ENCODE results near the gene PRDM15.

PRDM15 gene

GRCh38 chr21:41852151-41852928 lies 26.8 kb downstream of the PRDM15 start:
- in situ Hi-C loops (cut with HindIII; ENCODE audit: low pct_ligation_motif_present, low pct_unique_long_range_greater_than_20kb, low sequenced_read_pairs), result no loop called here
- no peak for DNase-seq

GRCh38 chr21:41851090-41851790 lies 27.9 kb downstream of the PRDM15 start:
- no peak for DNase-seq
- in situ Hi-C loops (cut with HindIII; ENCODE audit: low pct_ligation_motif_present, low pct_unique_long_range_greater_than_20kb, low sequenced_read_pairs), result no loop called here

- in situ Hi-C loops (cut with HindIII; ENCODE audit: low pct_ligation_motif_present, low pct_unique_long_range_greater_than_20kb, low sequenced_read_pairs), result no loop called here
- DNase-seq, result no peak
Observed at GRCh38 chr21:41850085-41850484, 29.1 kb downstream of the PRDM15 start.

GRCh38 chr21:41848958-41849580 lies 30.1 kb downstream of the PRDM15 start:
- in situ Hi-C loops (cut with HindIII; ENCODE audit: low pct_ligation_motif_present, low pct_unique_long_range_greater_than_20kb, low sequenced_read_pairs), result no loop called here
- no peak for DNase-seq

GRCh38 chr21:41848533-41848932 lies 30.6 kb downstream of the PRDM15 start:
- in situ Hi-C loops (cut with HindIII; ENCODE audit: low pct_ligation_motif_present, low pct_unique_long_range_greater_than_20kb, low sequenced_read_pairs), result no loop called here
- no peak for DNase-seq

GRCh38 chr21:41847066-41847804 lies 31.9 kb downstream of the PRDM15 start:
- in situ Hi-C loops (cut with HindIII; ENCODE audit: low pct_ligation_motif_present, low pct_unique_long_range_greater_than_20kb, low sequenced_read_pairs), result no loop called here
- DNase-seq, result no peak

GRCh38 chr21:41846536-41846935 lies 32.6 kb downstream of the PRDM15 start:
- in situ Hi-C loops (cut with HindIII; ENCODE audit: low pct_ligation_motif_present, low pct_unique_long_range_greater_than_20kb, low sequenced_read_pairs), result no loop called here
- no peak for DNase-seq

GRCh38 chr21:41846033-41846317 lies 33.2 kb downstream of the PRDM15 start:
- in situ Hi-C loops (cut with HindIII; ENCODE audit: low pct_ligation_motif_present, low pct_unique_long_range_greater_than_20kb, low sequenced_read_pairs), result no loop called here
- DNase-seq, result no peak

- in situ Hi-C loops (cut with HindIII; ENCODE audit: low pct_ligation_motif_present, low pct_unique_long_range_greater_than_20kb, low sequenced_read_pairs), result no loop called here
- no peak for DNase-seq
Observed at GRCh38 chr21:41845310-41846032, 33.7 kb downstream of the PRDM15 start.

- no peak for DNase-seq
- in situ Hi-C loops (cut with HindIII; ENCODE audit: low pct_ligation_motif_present, low pct_unique_long_range_greater_than_20kb, low sequenced_read_pairs), result no loop called here
Observed at GRCh38 chr21:41843584-41843983, 35.6 kb downstream of the PRDM15 start.

- in situ Hi-C loops (cut with HindIII; ENCODE audit: low pct_ligation_motif_present, low pct_unique_long_range_greater_than_20kb, low sequenced_read_pairs), result no loop called here
Observed at GRCh38 chr21:41840880-41841279, 38.3 kb downstream of the PRDM15 start.

GRCh38 chr21:41839387-41840000 lies 39.6 kb downstream of the PRDM15 start:
- in situ Hi-C loops (cut with HindIII; ENCODE audit: low pct_ligation_motif_present, low pct_unique_long_range_greater_than_20kb, low sequenced_read_pairs), result no loop called here
- DNase-seq, result no peak

More at GRCh38 chr21:41840880-41841279, 38.3 kb downstream of the PRDM15 start:
- DNase-seq, result no peak

- in situ Hi-C loops (cut with HindIII; ENCODE audit: low pct_ligation_motif_present, low pct_unique_long_range_greater_than_20kb, low sequenced_read_pairs), result no loop called here
Observed at GRCh38 chr21:41837756-41838297, 41.3 kb downstream of the PRDM15 start.

GRCh38 chr21:41836166-41837015 lies 42.8 kb downstream of the PRDM15 start:
- no peak for DNase-seq
- in situ Hi-C loops (cut with HindIII; ENCODE audit: low pct_ligation_motif_present, low pct_unique_long_range_greater_than_20kb, low sequenced_read_pairs), result no loop called here

More at GRCh38 chr21:41837756-41838297, 41.3 kb downstream of the PRDM15 start:
- DNase-seq, result no peak

- in situ Hi-C loops (cut with HindIII; ENCODE audit: low pct_ligation_motif_present, low pct_unique_long_range_greater_than_20kb, low sequenced_read_pairs), result no loop called here
- no peak for DNase-seq
Observed at GRCh38 chr21:41835711-41836154, 43.4 kb downstream of the PRDM15 start.

GRCh38 chr21:41834926-41835663 lies 44.0 kb downstream of the PRDM15 start:
- no peak for DNase-seq
- in situ Hi-C loops (cut with HindIII; ENCODE audit: low pct_ligation_motif_present, low pct_unique_long_range_greater_than_20kb, low sequenced_read_pairs), result no loop called here
